ENCODE results near the gene ABHD15. TPM values are rescaled to one million over a fixed set of nuclear protein-coding genes. Genes with fewer than 3 reads are reported as not detected.

ABHD15 gene
- total and polyA plus RNA-seq, 9 of the 15 experiments (the other 6 are each of a cell fraction or from before 2014, with no cell fraction given) = 0.85 to 4.2 (median 2.1) TPM

DNA sequence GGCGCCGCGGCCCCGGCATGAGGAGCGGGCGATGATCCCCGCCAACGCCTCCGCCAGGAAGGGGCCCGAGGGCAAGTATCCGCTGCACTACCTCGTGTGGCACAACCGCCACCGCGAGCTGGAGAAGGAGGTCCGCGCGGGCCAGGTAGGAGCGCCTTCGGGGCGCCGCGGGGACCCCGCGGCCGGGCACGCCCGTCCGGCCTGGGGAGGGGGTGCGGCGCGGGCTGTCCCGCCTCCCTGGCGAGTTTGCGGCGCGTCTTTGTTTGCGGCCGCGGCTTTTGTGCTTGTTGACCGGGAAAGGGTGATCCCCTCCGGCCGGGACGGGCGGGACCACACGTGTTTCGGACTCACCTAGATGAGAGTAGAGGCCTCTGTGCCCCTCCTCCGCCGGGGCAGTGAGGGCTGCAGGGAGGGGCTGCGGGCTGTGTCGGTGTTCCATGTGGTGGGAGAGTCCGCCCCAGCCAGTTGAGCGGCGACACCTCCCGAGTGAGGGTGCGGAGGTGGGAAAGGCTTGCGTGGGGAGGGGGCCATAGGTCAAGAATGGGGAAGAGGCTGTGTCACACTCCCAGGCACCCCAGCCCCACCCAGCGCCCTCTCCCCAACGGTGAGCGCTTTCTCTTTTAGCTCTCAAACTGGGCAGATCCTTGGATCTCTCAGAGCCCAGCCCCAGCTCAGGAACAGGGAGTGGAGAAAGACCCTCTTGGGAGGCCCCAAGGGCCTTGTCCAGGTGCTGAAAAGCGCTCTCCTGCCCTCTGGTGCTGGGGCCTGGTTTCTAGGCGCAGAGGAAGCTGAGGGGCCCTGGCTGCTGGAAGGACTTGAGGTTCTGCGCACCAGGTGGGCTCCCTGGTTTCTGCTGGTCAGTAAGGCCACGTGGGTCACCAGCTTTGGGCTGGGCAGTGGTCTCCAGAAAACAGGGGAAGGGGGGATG is 27.0 kb upstream of the ABHD15 start:
- H3K27ac ChIP-seq (ENCODE audit: extremely low read depth, low read depth, low read length) = peak overlapping the region; percentile 47; the same call in 1 of the 3 replicates
- TF ChIP-seq, protein P1, sequence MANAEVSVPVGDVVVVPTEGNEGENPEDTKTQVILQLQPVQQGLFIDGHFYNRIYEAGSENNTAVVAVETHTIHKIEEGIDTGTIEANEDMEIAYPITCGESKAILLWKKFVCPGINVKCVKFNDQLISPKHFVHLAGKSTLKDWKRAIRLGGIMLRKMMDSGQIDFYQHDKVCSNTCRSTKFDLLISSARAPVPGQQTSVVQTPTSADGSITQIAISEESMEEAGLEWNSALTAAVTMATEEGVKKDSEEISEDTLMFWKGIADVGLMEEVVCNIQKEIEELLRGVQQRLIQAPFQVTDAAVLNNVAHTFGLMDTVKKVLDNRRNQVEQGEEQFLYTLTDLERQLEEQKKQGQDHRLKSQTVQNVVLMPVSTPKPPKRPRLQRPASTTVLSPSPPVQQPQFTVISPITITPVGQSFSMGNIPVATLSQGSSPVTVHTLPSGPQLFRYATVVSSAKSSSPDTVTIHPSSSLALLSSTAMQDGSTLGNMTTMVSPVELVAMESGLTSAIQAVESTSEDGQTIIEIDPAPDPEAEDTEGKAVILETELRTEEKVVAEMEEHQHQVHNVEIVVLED (CRISPR knock-in tag; IDR thresholded peaks at IDR 0.05) = no peak
- TF ChIP-seq DIDO1 (tag; IDR thresholded peaks at IDR 0.05; ENCODE audit: low read depth) (no peak), MCM7 (IDR thresholded peaks at IDR 0.05) (no peak), MCM2 (IDR thresholded peaks at IDR 0.05; ENCODE audit: low read depth) (no peak), TBP (optimal IDR thresholded peaks at IDR 0.05; ENCODE audit: low read depth, low read length) (no peak), ATF1 (CRISPR knock-in tag; IDR thresholded peaks at IDR 0.05) (peak; percentile 53; the same call in 1 of the 2 replicates), ATF1 (tag; IDR thresholded peaks at IDR 0.05) (no peak), TGIF2 (CRISPR knock-in tag; IDR thresholded peaks at IDR 0.05) (no peak), SPI1 (IDR thresholded peaks at IDR 0.05; ENCODE audit: borderline replicate concordance, low read depth, low read length) (no peak), CCAR2 (IDR thresholded peaks at IDR 0.05; ENCODE audit: low read depth, low read length) (no peak), BRD4 (IDR thresholded peaks at IDR 0.05) (no peak), PHB (CRISPR knock-in tag; IDR thresholded peaks at IDR 0.05) (no peak), CTBP1 (IDR thresholded peaks at IDR 0.05; ENCODE audit: borderline replicate concordance) (no peak; the same call in none of the 2 replicates), NFE2 (IDR thresholded peaks at IDR 0.05; ENCODE audit: low read depth) (no peak), POLR2H (tag; IDR thresholded peaks at IDR 0.05; ENCODE audit: low read depth) (no peak), SIN3B (IDR thresholded peaks at IDR 0.05; ENCODE audit: low read depth) (no peak), FOXJ2 (tag; IDR thresholded peaks at IDR 0.05) (no peak)
- TF ChIP-seq, protein P2, sequence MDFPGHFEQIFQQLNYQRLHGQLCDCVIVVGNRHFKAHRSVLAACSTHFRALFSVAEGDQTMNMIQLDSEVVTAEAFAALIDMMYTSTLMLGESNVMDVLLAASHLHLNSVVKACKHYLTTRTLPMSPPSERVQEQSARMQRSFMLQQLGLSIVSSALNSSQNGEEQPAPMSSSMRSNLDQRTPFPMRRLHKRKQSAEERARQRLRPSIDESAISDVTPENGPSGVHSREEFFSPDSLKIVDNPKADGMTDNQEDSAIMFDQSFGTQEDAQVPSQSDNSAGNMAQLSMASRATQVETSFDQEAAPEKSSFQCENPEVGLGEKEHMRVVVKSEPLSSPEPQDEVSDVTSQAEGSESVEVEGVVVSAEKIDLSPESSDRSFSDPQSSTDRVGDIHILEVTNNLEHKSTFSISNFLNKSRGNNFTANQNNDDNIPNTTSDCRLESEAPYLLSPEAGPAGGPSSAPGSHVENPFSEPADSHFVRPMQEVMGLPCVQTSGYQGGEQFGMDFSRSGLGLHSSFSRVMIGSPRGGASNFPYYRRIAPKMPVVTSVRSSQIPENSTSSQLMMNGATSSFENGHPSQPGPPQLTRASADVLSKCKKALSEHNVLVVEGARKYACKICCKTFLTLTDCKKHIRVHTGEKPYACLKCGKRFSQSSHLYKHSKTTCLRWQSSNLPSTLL (IDR thresholded peaks at IDR 0.05) = no peak
- TF ChIP-seq, protein P3, sequence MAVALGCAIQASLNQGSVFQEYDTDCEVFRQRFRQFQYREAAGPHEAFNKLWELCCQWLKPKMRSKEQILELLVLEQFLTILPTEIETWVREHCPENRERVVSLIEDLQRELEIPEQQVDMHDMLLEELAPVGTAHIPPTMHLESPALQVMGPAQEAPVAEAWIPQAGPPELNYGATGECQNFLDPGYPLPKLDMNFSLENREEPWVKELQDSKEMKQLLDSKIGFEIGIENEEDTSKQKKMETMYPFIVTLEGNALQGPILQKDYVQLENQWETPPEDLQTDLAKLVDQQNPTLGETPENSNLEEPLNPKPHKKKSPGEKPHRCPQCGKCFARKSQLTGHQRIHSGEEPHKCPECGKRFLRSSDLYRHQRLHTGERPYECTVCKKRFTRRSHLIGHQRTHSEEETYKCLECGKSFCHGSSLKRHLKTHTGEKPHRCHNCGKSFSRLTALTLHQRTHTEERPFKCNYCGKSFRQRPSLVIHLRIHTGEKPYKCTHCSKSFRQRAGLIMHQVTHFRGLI (CRISPR knock-in tag; IDR thresholded peaks at IDR 0.05) = no peak

More for the DNA sequence above, 27.0 kb upstream of the ABHD15 start:
- Histone ChIP-seq H2AFZ (ENCODE audit: low read depth, low read length) (peak overlapping the region; percentile 83), H3K79me2 (ENCODE audit: control insufficient read depth, insufficient read depth, low read length) (peaks cover 7% of the 10 kb centered on the region), H3K27me3 (ENCODE audit: control insufficient read depth in 2 of 2, insufficient read depth in 2 of 2, low read length in 2 of 2) (no peaks in the 10 kb centered on the region), H4K20me1 (replicated peaks; ENCODE audit: control insufficient read depth, insufficient read depth, low read length) (peaks cover 12% of the 10 kb centered on the region), H3K9me3 (replicated peaks; ENCODE audit: control insufficient read depth, insufficient read depth, low read depth, low read length) (no peaks in the 10 kb centered on the region), H3K4me2 (ENCODE audit: insufficient read depth, low read length) (peak overlapping the region; percentile 77), H3K4me3 (peak overlapping the region; percentile 63), H3K9me1 (ENCODE audit: control insufficient read depth, insufficient read depth, low read length) (peaks cover 4% of the 10 kb centered on the region), H3K4me1 (replicated peaks in 1 of 2; ENCODE audit: control insufficient read depth in 2 of 2, insufficient read depth in 2 of 2, low read length in 2 of 2) (peaks cover 38 to 80% of the 10 kb centered on the region in 2 experiments), H3K9ac (ENCODE audit: insufficient read depth in 1 of 2, low read depth in 2 of 2, low read length in 2 of 2) (peak overlapping the region; percentile 32 to 91; a peak in 3 of 4 replicates), H3K36me3 (ENCODE audit: control insufficient read depth, insufficient read depth, low read length) (no peaks in the 10 kb centered on the region)
- WGBS (ENCODE audit: insufficient coverage, low coverage, missing lambda C conversion rate) = 2% methylated on average over 42 of the region's 64 CpGs
- peak; percentile 46 to 61 (median 50) for DNase-seq (ENCODE audit: extremely low read depth in 1 of 4, low spot score in 3 of 4)
- in situ Hi-C loops (cut with MboI) = no loop called here
- BruUV-seq (replicated peaks) = TSS peak; percentile 30
- POLR2A ChIA-PET = interaction anchor here (0.6 to 1.0 kb wide), 2 partner anchors 65 to 632 kb away, joined by 4 read pairs; no protein-coding TSS in a partner anchor
- peak; percentile 54 for FAIRE-seq
- peak; percentile 21; the same call in 2 of the 3 replicates for ATAC-seq
- CTCF ChIA-PET (ENCODE audit: low intra/inter-chr PET ratio) = no interaction called here
- intact Hi-C loops (cut with micrococcal nuclease) = loop anchor here (2.0 to 5.0 kb wide), 2 partner anchors 202 to 223 kb away; partner anchors contain the start of gene TAOK1
